AG04450 (cell line): ENCODE results near the gene TOLLIP. TPM values are rescaled to one million over a fixed set of nuclear protein-coding genes. Genes with fewer than 3 reads are reported as not detected.
"Not testable (repeated sequence)": the region's sequence is repeated elsewhere in the genome, so short reads cannot be mapped to it uniquely, and the experiment has no call there.

Experiments used
- CTCF ChIA-PET: fragments of 300-600, 350-600 bp; formaldehyde crosslinking; extraction: SDS; loops from one replicate; lab custom pipeline; 2022; ENCODE audit warnings: antibody characterized with exemption, inconsistent platforms; lab: Charles Lee
- POLR2A ChIA-PET: fragments of 350-600 bp; formaldehyde crosslinking; extraction: SDS; loops from one replicate; lab custom pipeline; 2021; ENCODE audit warnings: antibody characterized with exemption, inconsistent platforms; lab: Yijun Ruan, JAX
- DNase-seq: peaks from one replicate; pipeline ENCODE4 v3.0.0-alpha.2; 2011; ENCODE audit warnings: low read depth, low spot score
- H3K27ac ChIP-seq: one replicate; pipeline ENCODE4 v1.5.1; 2012; ENCODE audit warnings: low read depth, low read length, control low read depth
- H3K27me3 ChIP-seq: one replicate; pipeline ENCODE4 v1.6.0; 2012; ENCODE audit warnings: low read length; ENCODE audit not compliant: control insufficient read depth, insufficient read depth
- H3K4me3 ChIP-seq: 2 replicates; pipeline ENCODE4 v1.5.1; 2011; ENCODE audit warnings: mild to moderate bottlenecking, low read depth, low read length, control low read depth
- H3K9me3 ChIP-seq: 2 replicates; pipeline ENCODE4 v1.5.1; 2012; ENCODE audit warnings: low read length; ENCODE audit not compliant: control insufficient read depth, insufficient read depth
- CTCF ChIP-seq: IDR thresholded peaks from 2 replicates; pipeline ENCODE4 v1.5.1; 2011; ENCODE audit warnings: low read depth, low read length, control low read depth, inconsistent platforms
- polyA plus RNA-seq: library from polyadenylated mRNA; depleted of rRNA; stranded (reverse); fragments of >200 nt; gene quantifications from 2 replicates; pipeline ENCODE4 v1.2.3, GENCODE V29; 2011

Gene TOLLIP
- polyA plus RNA-seq, 1 experiment: 24.3 TPM

DNA sequence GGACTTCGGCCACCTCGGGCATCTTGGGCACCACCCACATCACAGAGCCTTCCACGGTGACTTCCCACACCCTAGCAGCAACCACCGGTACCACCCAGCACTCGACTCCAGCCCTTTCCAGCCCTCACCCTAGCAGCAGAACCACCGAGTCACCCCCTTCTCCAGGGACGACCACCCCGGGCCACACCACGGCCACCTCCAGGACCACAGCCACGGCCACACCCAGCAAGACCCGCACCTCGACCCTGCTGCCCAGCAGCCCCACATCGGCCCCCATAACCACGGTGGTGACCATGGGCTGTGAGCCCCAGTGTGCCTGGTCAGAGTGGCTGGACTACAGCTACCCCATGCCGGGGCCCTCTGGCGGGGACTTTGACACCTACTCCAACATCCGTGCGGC is 65.9 kb downstream of the TOLLIP start:
- POLR2A ChIA-PET, H3K27me3 ChIP-seq, CTCF ChIA-PET, H3K27ac ChIP-seq, H3K4me3 ChIP-seq, DNase-seq: not testable (repeated sequence)
- peaks cover 79% of the 10 kb centered on the region for H3K9me3 ChIP-seq

DNA sequence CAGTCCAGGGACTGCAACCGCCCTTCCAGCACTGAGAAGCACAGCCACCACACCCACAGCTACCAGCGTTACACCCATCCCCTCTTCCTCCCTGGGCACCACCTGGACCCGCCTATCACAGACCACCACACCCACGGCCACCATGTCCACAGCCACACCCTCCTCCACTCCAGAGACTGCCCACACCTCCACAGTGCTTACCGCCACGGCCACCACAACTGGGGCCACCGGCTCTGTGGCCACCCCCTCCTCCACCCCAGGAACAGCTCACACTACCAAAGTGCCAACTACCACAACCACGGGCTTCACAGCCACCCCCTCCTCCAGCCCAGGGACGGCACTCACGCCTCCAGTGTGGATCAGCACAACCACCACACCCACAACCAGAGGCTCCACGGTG is 66.7 kb downstream of the TOLLIP start:
- CTCF ChIA-PET, H3K27ac ChIP-seq, DNase-seq, H3K27me3 ChIP-seq, H3K4me3 ChIP-seq, POLR2A ChIA-PET: not testable (repeated sequence)
- peaks cover 80% of the 10 kb centered on the region for H3K9me3 ChIP-seq

- CTCF ChIA-PET: no interaction called here
- Histone ChIP-seq H3K27ac (no peak overlapping the region), H3K27me3 (no peaks in the 10 kb centered on the region), H3K4me3 (no peak overlapping the region), H3K9me3 (peaks cover 75% of the 10 kb centered on the region)
- no peak for TF ChIP-seq CTCF
- DNase-seq: no peak
- POLR2A ChIA-PET: no interaction called here
These were observed 67.1 kb downstream of the TOLLIP start for GRCh38 chr11:1242289-1242688.

GRCh38 chr11:1241706-1242105 is 67.7 kb downstream of the TOLLIP start:
- Histone ChIP-seq H3K9me3 (peaks cover 77% of the 10 kb centered on the region), H3K4me3 (no peak overlapping the region), H3K27ac (no peak overlapping the region), H3K27me3 (no peaks in the 10 kb centered on the region)
- ChIA-PET POLR2A (interaction anchor here (0.7 kb wide), 1 partner anchor 11 kb away, joined by 3 read pairs; no protein-coding TSS in a partner anchor), CTCF (no interaction called here)
- no peak for TF ChIP-seq CTCF
- DNase-seq: no peak

DNA sequence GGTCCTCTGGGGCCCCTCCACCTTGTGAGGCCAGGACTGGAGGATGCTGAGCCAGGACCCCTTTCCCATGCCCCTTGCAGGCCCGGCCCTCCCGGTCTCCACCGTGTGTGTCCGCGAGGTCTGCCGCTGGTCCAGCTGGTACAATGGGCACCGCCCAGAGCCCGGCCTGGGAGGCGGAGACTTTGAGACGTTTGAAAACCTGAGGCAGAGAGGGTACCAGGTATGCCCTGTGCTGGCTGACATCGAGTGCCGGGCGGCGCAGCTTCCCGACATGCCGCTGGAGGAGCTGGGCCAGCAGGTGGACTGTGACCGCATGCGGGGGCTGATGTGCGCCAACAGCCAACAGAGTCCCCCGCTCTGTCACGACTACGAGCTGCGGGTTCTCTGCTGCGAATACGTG is 68.7 kb downstream of the TOLLIP start:
- CTCF ChIA-PET: no interaction called here
- Histone ChIP-seq H3K27me3 (peaks cover 2% of the 10 kb centered on the region), H3K27ac (no peak overlapping the region), H3K4me3 (no peak overlapping the region), H3K9me3 (peaks cover 73% of the 10 kb centered on the region)
- POLR2A ChIA-PET: interaction anchor here (0.7 kb wide), 1 partner anchor 10 kb away, joined by 3 read pairs; no protein-coding TSS in a partner anchor
- DNase-seq: no peak
- TF ChIP-seq CTCF: no peak

DNA sequence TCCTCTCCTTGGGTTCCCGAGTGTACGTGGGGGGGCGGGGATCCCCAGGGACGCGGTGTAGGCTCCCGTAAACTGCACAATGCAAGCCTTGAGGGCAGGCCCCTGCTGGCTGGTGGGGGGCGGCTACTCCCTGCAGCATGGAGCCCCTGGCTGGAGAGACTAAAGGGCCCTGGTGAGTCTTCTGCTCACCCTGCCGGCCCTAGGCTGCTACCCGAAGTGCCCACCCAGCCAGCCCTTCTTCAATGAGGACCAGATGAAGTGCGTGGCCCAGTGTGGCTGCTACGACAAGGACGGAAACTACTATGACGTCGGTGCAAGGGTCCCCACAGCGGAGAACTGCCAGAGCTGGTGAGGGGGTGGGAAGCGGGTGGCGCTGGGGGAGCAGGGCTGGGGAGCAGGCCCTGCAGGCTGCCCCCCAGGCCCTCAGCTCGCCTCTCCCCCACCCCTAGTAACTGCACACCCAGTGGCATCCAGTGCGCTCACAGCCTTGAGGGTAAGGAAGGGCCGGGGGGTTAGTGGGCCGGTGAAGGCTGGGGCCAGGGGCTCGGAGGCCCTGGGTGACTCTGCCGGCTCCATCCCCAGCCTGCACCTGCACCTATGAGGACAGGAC is 69.7 kb downstream of the TOLLIP start:
- no peak for DNase-seq
- POLR2A ChIA-PET: no interaction called here
- Histone ChIP-seq H3K4me3 (no peak overlapping the region), H3K27me3 (peaks cover 2% of the 10 kb centered on the region), H3K9me3 (peaks cover 74% of the 10 kb centered on the region), H3K27ac (no peak overlapping the region)
- CTCF ChIA-PET: no interaction called here
- TF ChIP-seq CTCF: no peak
